ENCODE results near the gene SCAF1. TPM values are rescaled to one million over a fixed set of nuclear protein-coding genes. Genes with fewer than 3 reads are reported as not detected.
A peak's percentile ranks its signal among the peaks of the same experiment; 100 is the strongest.

The SCAF1 gene
- total and polyA plus RNA-seq, 10 donors: 7.5 to 66.2 (median 33.8) TPM

DNA sequence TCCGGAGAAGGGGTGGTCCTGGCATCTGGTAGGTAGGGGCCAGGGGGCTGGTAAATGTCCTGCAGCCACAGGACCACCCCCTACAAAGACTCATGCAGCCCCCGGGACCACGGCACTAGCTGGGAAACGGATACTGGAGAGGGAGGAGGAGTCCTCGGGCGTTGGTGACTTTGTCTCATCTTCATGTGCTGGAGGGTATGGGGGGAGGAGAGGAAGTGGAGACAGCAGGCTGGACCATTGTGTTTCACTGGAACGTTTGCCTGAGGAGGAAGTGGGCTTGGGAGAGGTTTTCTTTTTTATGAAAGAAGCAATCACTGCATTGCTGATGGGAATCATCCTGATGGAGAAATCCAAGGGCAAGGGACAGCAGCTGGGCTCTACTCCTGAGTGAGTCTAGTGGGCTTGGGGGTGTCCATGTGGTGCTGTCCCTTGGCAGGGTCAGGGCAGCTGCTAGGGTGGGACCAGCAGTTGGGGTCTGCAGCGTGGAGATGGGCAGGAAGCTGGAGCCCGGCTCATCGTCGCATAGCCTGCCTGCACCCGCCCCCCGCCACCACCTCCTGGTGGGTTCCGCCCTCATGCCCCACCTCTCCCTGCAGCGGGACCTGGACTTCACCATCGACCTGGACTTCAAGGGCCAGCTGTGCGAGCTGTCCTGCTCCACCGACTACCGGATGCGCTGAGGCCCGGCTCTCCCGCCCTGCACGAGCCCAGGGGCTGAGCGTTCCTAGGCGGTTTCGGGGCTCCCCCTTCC is 45.7 kb downstream of the SCAF1 start:
- WGBS, 5 donors: 49 to 57% (median 51%) methylated on average over 15 to 26 of the region's 26 CpGs
- Histone ChIP-seq H3K27ac (peak overlapping the region in 6 of 8 donors; percentile 70 to 83 (median 80)), H3K4me1 (peaks cover 22 to 85% (median 51%) of the 10 kb centered on the region in 6 donors), H3K9me3 (no peaks in the 10 kb centered on the region), H3K4me3 (peak overlapping the region in 4 of 8 donors; percentile 11 to 72 (median 39)), H3K36me3 (peaks cover 4 to 64% (median 48%) of the 10 kb centered on the region in 6 donors), H3K27me3 (replicated peaks in 1 of 7) (peaks cover 0 to 37% (median 16%) of the 10 kb centered on the region in 7 donors)
- no peak for DNase-seq
- TF ChIP-seq POLR2AphosphoS5 (IDR thresholded peaks at IDR 0.05) (peak; percentile 3 to 68 (median 41)), POLR2A (IDR thresholded peaks at IDR 0.05) (no peak)
- TF ChIP-seq, protein P1, sequence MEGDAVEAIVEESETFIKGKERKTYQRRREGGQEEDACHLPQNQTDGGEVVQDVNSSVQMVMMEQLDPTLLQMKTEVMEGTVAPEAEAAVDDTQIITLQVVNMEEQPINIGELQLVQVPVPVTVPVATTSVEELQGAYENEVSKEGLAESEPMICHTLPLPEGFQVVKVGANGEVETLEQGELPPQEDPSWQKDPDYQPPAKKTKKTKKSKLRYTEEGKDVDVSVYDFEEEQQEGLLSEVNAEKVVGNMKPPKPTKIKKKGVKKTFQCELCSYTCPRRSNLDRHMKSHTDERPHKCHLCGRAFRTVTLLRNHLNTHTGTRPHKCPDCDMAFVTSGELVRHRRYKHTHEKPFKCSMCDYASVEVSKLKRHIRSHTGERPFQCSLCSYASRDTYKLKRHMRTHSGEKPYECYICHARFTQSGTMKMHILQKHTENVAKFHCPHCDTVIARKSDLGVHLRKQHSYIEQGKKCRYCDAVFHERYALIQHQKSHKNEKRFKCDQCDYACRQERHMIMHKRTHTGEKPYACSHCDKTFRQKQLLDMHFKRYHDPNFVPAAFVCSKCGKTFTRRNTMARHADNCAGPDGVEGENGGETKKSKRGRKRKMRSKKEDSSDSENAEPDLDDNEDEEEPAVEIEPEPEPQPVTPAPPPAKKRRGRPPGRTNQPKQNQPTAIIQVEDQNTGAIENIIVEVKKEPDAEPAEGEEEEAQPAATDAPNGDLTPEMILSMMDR (IDR thresholded peaks at IDR 0.05 in 8 of 11, conservative IDR thresholded peaks at IDR 0.05 in 3 of 11): no peak
- intact Hi-C loops (cut with DNase I; ENCODE audit: low total_unique reads): no loop called here

DNA sequence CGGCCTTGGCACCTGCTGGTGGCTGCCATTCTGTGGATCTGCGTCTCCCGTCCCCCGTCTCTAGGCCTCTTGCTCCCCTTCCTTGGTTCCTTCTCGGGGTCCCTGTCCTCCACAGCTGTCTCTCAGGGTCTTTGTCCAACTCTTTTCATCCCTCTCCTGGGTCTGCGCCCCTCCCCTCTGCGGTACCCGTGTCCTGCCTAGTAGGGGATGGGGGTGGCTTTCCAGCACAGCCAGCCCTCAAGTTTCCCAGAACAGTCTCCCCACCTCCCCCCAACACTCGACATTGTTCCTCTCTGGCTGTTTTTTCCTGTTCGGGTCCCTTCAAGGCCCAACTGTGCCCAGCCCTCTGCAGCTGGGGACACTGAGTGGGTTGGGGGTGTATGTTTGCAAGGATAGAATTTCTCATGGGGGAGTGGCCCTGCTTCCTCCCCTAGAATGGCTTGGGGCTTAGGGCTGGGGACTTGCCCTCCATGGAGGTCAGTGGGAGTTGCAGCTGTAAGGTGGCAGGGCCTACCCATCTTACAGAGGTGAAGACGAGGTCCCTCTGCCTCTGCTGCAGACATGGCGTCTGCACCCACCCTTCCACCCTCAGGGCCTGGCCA is 46.6 kb downstream of the SCAF1 start:
- Histone ChIP-seq H3K4me1 (peaks cover 22 to 85% (median 51%) of the 10 kb centered on the region in 6 donors), H3K27ac (peak overlapping the region in 7 of 8 donors; percentile 35 to 83 (median 79)), H3K36me3 (peaks cover 4 to 55% (median 40%) of the 10 kb centered on the region in 6 donors), H3K4me3 (peak overlapping the region in 7 of 8 donors; percentile 29 to 72 (median 49)), H3K27me3 (replicated peaks in 1 of 7) (peaks cover 0 to 41% (median 16%) of the 10 kb centered on the region in 7 donors), H3K9me3 (no peaks in the 10 kb centered on the region)
- DNase-seq: no peak
- intact Hi-C loops (cut with DNase I; ENCODE audit: low total_unique reads): no loop called here
- WGBS, 5 donors: 56 to 80% (median 70%) methylated on average over 11 to 12 of the region's 12 CpGs
- TF ChIP-seq, protein P1 (IDR thresholded peaks at IDR 0.05 in 8 of 11, conservative IDR thresholded peaks at IDR 0.05 in 3 of 11): no peak
- TF ChIP-seq POLR2AphosphoS5 (IDR thresholded peaks at IDR 0.05): peak in 2 of 3 donors; percentile 45 to 69

DNA sequence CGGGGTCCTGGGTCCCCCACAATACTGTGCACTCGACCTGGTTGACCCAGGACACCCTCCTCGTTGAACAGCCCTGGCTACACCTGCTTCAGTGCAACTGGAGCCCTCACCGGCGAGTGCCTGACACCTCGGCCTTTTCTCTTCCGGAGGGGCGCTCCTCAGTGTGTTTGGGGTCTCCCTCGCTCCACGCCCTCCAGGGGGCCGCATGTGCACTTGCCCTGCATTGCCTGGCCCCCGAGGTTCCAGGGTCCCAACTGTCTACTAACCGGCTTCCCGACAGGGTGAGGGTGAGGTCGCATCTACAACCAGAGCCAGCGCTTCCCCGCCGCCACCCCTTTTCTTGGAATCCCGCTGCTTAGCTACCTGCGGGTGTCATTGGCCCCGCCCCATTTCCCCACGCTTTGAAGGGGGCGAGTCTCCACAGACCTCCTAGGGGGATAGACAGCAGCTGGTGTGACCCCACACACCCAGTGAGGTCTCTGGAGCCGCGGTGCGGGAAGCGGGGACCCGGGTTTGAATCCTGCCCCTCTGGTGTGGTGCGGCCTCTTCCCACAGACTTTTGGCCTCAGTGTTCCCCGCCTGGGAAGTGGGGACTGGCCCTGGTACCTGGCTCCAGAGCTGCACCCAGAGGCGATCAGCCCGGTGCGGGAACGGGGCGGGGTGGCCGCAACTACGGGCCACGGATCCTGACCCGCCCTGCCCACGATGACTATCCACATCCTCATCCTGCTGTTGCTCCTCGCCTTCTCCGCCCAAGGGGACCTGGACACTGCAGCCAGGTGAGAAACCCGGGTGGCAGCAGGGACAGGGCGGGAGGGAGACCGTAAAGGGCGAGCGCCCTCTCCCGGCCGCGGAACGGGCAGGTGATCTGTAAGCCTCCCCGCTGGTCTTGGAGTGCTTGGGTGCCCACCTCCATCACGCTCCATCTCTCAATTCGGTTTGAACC is 47.4 kb downstream of the SCAF1 start, which contains the start of gene ADM5:
ADM5 (plus strand) TSS at position 462 of the 946 bp plus-strand sequence; CDS start at position 706, 244 bp downstream.
- intact Hi-C loops (cut with DNase I; ENCODE audit: low total_unique reads): no loop called here
- TF ChIP-seq POLR2AphosphoS5 (IDR thresholded peaks at IDR 0.05) (peak; percentile 61 to 77 (median 64)), POLR2A (IDR thresholded peaks at IDR 0.05) (no peak)
- TF ChIP-seq, protein P1 (IDR thresholded peaks at IDR 0.05 in 8 of 11, conservative IDR thresholded peaks at IDR 0.05 in 3 of 11): peak in 8 of 11 experiments; percentile 33 to 62 (median 54)
- H3K27ac ChIP-seq: peak within 1 kb of the TSS; percentile 35 to 83 (median 76)
- peak within 1 kb of the TSS; percentile 29 to 72 (median 46) for H3K4me3 ChIP-seq
- H3K4me1 ChIP-seq: peaks cover 22 to 80% (median 49%) of the 10 kb centered on the region in 6 donors
- peaks cover 0 to 41% (median 16%) of the 10 kb centered on the region in 7 donors for H3K27me3 ChIP-seq (replicated peaks in 1 of 7)
- peaks cover 4 to 47% (median 32%) of the 10 kb centered on the region in 6 donors for H3K36me3 ChIP-seq
- peak; percentile 84 for DNase-seq
- 40 to 48% (median 46%) methylated on average over 44 to 54 of the region's 54 CpGs for WGBS, 5 donors
- H3K9me3 ChIP-seq: no peaks in the 10 kb centered on the region
